GM18498 (cell line): ENCODE measurements around the gene USP34.

ENCODE experiments used
- ATAC-seq: cut with Tn5 transposase; IDR thresholded peaks from one replicate; pipeline ENCODE4 v1.9.1; 2021; ENCODE audit warnings: mild to moderate bottlenecking, moderate library complexity; ENCODE audit not compliant: unreplicated experiment

Gene USP34

DNA sequence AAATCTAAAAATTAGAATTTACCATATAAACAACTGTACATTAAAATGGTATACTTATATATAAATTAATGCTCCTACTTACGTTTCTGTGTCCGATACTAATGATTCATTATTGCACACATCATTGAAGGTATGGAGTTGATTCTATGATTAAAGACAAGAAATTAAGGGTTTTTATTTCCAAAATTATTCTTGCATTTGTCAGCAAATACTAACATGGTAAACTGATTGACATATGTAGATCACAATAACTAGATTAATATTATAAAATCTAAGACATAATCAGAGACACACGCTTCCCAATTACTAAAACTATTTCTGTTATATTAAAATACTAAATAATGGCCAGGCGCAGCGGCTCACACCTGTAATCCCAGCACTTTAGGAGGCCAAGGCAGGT lies 92.6 kb downstream of the USP34 start:
- no peak for ATAC-seq

DNA sequence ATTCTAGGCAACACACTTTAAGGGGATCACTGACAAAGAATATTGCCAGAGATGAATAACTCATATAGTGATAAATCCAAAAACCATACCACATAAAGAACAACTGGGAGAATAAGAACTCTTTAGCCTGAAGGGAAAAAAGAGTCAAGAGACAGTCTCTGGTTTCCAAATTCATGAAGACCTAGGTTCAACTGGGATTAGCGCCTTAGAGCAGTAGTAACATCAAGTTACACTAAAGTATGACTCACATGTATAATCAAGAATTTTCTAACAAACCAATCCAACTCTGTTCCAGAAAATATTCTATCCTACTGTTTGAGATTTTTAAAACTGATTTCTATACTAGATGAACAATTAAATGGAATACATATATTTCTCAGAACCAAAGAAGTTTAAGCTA lies 93.8 kb downstream of the USP34 start:
- no peak for ATAC-seq

DNA sequence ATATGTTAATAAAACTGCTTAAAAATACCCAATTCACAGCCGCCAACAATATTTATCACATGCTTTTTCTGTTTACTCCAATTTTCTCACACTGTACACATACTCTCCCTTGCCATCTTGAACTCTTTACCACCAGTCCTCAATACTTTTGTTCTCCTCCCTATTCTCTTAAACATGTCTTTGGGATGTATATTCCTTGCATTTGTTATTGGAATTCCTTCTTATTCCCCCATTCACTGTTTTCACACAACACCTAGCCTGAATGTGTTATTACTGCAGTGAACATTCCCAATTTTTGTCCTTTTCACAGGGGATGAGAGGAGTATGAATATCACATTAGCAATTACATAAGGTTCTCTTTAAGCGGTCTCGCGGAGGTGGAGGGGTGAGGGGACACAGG lies 94.7 kb downstream of the USP34 start:
- ATAC-seq = no peak

DNA sequence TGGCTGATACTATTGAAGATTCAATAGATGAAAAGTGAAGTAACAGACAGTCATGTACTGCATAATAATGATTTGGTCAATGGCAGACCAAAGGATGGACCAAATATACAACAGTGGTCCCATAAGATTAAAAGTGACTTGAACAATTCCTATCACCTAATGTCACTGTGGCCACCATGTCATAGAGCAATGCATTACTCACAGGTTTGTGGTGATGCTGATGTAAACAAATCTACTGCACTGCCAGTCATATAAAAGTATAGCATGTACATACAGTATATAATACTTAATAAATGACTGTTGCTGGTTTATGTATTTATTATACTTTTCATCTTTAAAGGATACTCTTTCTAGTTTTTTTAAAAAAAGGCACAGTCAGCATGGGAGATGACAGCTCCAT lies 99.9 kb downstream of the USP34 start:
- ATAC-seq = no peak

DNA sequence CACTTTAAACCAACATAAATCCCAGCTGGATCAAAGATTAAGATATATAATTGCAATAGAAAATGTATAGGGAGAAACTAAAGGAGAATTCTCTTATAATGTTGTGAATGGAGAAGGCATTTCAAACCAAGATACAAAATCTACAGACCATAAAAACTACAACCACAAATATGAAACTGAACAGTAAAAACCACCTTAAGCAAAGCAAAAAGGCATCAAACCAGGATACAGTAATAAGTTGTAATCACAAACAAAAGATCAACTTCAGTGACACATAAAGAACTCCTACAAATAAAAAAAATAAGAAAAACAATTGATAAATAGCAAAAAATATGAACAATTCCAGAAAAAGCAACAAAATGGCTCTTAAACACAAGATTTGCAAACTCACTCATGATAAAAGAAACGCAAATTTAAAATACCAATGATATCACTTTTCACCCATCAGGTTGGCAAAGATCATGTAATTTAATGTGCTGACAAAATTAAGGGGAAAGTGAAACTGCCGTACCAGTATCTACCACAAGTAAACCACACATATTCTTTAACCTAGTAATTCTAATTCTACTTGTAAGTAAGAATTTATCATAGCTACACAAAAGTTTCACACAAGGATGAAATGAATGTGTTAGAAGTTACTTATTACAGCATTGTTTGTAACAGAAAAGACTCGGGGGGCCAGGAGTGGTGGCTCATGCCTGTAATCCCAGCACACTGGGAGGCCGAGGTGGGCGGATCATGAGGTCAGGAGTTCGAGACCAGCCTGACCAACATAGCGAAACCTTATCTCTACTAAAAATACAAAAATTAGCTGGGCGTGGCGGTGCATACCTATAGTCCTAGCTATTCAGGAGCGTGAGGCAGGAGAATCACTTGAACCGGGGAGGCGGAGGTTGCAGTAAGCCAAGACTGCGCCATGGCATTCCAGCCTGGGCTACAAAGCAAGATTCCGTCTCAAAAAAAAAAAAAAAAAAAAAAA lies 101.9 kb downstream of the USP34 start:
- no peak for ATAC-seq

GRCh38 chr2:61367177-61367576 lies 103.7 kb downstream of the USP34 start:
- ATAC-seq = no peak

DNA sequence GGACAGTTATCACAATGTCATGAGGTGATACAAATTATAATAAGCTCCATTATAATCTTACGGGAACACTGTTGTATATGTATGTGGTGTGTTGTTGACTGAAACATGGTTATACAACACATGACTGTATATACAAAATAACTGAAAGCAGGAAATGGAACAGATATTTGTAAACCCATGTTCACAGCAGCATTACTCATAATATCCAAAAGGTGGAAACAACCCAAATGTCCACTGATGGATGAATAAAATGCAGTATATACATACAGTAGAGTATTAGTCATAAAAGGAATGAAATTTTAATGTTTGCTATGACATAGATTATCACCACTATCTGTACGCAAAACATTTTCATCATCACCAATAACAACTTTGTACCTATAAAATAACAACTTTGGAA lies 107.3 kb downstream of the USP34 start:
- no peak for ATAC-seq

- ATAC-seq = no peak
These were observed 108.0 kb downstream of the USP34 start for GRCh38 chr2:61362873-61363272.

GRCh38 chr2:61361068-61361467 lies 109.8 kb downstream of the USP34 start:
- ATAC-seq = no peak

DNA sequence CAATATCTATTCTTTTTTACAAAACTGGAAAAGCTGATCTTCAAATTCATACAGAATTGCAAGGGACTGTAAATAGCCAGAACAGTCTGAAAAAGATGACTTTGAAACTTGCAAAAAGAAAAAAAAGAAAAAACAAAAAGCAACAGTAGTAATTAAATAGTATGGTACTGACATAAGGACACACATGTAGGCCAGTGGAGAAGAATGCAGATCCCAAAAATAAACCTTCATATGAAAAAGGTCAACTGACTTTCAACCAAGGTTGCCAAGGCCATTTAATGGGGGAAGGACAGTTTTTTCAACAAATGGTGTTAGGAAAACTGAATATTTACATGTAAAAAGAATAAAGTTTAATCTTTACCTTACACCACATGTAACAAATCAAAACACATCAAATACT lies 111.8 kb downstream of the USP34 start:
- ATAC-seq = no peak

DNA sequence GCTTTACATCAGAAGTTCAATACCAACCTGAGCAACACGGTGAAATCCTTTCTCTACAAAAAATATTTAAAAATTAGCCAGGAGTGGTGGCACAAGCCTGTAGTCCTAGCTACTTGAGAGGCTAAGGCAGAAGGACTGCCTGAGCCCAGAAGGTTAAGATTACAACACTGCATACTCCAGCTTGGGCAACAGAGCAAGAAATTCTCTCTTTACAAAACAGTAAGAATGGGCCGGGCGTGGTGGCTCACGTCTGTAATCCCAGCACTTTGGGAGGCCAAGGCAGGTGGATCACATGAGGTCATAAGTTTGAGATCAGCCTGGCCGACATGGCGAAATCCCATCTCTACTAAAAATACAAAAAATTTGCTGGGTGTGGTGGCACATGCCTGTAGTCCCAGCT lies 113.2 kb downstream of the USP34 start:
- ATAC-seq = no peak

GRCh38 chr2:61356958-61357350 lies 113.9 kb downstream of the USP34 start:
- no peak for ATAC-seq

GRCh38 chr2:61356261-61356957 lies 114.5 kb downstream of the USP34 start:
- ATAC-seq = no peak

- ATAC-seq = no peak
These were observed 116.2 kb downstream of the USP34 start for GRCh38 chr2:61354543-61355197.

- no peak for ATAC-seq
These were observed 117.0 kb downstream of the USP34 start for GRCh38 chr2:61353909-61354308.

DNA sequence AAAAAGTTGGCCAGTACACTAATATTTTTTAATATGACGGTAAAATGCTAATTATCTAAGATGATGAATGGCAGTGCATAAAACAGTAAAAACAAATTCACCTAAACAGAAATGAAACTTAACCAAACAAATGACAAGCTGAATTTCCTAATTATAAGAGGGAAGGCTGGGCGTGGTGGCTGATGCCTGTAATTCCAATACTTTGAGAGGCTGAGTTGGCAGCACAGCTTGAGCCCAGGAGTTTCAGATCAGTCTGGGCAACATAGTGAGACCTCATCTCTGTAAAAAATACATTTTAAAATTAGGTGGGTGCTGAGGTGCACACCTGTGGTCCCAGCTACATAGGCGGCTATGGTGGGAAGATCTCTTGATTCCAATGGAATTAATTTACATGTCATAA lies 120.1 kb downstream of the USP34 start:
- no peak for ATAC-seq

GRCh38 chr2:61343141-61343540 lies 127.7 kb downstream of the USP34 start:
- ATAC-seq = no peak

DNA sequence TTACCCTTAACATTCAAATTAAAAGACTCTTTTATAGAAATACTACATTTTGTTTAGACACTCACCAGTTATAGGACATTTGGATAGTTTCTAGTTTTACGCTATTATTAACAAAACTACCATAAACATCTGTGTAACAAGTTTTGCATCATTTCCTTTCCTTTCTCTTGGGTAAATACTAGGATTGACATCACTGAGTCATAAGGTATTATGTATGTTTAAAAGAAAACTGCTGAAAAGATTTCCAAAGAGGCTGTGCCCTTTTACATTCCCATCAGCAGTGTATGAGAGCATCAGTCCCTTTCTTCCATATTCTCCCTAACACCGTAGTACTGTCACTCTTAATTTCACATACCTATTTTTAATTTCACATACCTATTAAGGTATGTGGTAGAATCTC lies 130.6 kb downstream of the USP34 start:
- ATAC-seq = no peak

DNA sequence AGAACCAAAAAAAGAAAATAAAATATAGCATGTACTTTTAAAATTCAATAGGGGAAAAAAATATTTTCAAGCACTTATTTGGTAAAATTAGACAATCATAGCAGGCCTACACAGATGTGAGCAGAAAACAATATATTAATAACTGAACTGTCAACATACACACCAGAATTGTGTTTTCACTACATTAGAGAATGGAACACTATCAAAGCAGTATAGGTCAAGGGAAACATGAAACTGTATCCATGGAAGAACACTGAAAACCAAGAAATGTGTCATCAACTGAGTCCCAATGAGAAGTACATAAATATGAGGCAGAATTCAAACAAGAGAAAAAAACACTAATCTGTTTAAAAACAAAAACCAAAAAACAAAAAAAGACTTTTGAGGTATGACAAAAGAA lies 132.4 kb downstream of the USP34 start:
- ATAC-seq = no peak

- ATAC-seq = no peak
These were observed 135.7 kb downstream of the USP34 start for GRCh38 chr2:61335187-61335586.

DNA sequence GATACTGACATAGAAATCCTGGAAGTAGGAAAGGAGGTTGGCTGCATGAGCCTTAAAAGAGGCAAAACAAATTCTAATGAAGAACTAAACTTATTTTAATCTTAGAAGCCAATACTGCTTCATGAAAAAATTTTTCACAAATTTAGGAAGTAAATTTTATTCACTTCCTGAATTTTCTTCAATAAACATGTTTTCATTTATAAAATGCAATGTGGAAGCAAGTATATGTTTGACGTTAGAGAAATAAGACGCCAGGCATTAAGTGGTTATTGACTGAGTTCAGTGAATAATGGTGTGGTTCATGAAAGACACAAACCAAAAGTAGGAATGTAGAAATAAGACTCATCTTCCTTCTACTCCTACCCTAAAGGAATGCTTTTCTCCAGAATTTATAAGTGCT lies 136.4 kb downstream of the USP34 start:
- ATAC-seq = no peak
